ENCODE results near the gene HDAC7.

- no peak for TF ChIP-seq CTCF (IDR thresholded peaks at IDR 0.05; ENCODE audit: poor library complexity)
- no peak for TF ChIP-seq EZH2 (IDR thresholded peaks at IDR 0.05; ENCODE audit: borderline replicate concordance)
These were observed 3.9 kb upstream of the HDAC7 start for GRCh38 chr12:47823422-47824086.

All from hepatocyte (in vitro differentiated cells).